Medulla oblongata (tissue), 1 donor: ENCODE results near the gene KAZN.

ENCODE experiments used
- DNase-seq: peaks from one replicate; pipeline ENCODE4 v3.0.0-alpha.2; 2015; ENCODE audit errors: extremely low spot score

KAZN gene

DNA sequence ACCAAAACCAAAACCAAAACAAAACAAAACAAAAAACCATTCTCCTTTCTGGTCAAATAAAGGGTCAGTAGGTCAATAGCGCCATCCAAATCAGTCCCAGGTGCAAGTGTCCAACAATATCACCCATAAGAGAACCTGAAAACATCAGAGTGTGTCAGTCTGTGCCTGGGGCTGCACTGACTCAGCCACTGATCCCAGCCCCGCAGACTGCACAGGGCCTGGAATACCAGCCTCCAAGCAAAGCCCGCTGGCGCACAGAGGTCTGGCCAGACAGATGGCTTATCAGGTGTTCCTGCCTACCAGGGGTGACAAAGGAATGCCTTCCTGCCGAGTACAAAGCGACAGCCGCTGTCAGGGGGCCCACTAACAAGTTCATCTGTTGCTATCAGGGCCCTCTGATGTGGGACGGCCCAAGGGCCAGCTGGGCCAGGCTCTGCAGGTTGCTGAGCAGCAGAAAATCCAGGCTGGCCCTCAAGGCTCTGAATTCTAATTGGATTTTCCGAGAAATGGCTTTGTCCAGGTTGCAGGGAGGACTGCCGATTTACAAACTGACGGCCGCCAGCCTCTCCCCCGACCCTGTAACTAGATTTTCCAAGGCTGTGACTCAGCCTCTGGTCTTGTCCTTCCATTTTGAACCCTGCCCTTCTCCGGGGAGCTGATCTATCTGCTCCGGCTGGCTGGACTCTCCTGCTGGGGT is 541.3 kb downstream of the KAZN start:
- DNase-seq, result no peak

GRCh38 chr1:15141935-15142539 is 543.6 kb downstream of the KAZN start:
- no peak for DNase-seq

DNA sequence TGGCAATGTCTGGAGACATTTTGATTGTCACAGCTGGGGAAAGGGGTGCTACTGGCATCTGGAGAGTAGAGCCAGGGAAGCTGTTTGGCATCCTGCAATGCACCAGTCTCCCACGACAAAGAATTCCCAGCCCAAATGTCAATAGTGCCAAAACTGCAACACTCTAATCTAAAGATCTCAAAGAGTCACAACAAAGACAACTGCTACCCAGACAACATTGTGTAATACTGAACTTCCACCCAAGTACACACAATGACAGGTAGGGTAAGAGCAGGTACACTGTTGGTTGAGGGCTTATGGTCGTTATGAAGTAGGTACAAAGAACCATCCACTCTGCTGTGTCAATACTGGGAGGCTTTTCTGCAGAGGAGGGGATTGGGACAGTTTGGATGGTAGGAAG is 546.8 kb downstream of the KAZN start:
- no peak for DNase-seq

GRCh38 chr1:15146142-15146680 is 547.7 kb downstream of the KAZN start:
- DNase-seq, result no peak

DNA sequence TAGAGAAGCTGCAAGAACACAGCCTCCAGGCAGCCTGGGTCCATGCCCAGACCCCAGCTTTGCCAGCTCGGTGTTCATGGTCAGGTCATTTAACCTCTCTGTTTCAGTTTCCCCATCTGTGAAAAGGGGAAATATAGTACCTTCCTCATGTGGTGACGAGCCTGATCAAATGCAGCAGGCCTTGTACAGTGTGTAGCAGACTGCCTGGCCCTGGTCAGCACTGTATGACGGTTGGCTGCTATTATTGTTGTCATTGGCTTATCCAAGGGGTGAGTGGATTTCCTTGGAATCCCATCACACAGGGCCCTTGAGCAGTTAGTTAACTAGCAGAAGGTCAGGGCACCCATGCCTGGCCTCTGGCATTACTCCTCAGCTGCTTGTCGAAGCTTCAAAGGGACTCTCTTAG is 548.5 kb downstream of the KAZN start:
- DNase-seq, result no peak

DNA sequence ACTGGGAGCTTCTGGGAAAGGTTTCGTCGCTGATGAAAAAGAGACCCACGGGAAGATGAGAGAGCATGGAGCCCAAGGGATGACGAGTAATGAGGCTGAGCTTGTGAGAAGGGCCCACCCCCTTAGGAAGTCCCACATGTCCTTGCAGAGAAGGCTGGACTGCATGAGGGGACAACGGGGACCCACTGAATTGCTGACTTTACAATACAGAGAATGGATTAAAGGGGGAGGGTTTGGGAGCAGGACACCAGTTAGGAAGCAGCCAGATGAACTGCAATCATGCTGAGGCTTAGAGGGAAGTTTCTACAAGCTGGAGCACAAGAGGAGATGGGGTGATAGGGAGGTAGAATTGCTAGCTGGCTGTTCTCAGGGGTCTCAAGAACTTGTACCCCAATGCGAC is 549.5 kb downstream of the KAZN start:
- DNase-seq, result no peak

GRCh38 chr1:15148475-15148874 is 550.0 kb downstream of the KAZN start:
- DNase-seq, result no peak

- DNase-seq, result no peak
Observed at GRCh38 chr1:15148941-15149340, 550.5 kb downstream of the KAZN start.

- DNase-seq, result no peak
Observed at GRCh38 chr1:15150376-15150775, 551.9 kb downstream of the KAZN start.

DNA sequence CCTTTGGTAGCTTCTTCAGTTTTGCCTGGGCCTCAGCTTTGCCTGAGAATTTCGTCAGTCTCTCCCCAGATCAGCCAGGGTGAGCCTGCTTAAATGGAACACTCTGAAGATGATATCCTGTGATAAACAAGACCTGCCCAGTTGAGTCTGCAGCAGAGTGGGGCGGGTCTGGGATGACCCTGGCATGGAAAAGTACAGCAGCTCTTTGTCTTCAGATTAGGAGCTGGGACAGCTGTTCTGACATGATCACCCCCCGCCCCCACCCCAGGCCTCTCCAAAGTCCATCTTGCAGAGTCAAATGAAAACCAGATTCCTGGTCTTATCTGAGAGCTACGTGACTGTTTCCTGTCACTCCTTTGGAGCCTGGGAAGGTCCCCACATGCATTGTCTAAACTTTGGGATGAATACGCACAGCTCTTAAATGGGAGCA is 552.9 kb downstream of the KAZN start:
- DNase-seq, result no peak

DNA sequence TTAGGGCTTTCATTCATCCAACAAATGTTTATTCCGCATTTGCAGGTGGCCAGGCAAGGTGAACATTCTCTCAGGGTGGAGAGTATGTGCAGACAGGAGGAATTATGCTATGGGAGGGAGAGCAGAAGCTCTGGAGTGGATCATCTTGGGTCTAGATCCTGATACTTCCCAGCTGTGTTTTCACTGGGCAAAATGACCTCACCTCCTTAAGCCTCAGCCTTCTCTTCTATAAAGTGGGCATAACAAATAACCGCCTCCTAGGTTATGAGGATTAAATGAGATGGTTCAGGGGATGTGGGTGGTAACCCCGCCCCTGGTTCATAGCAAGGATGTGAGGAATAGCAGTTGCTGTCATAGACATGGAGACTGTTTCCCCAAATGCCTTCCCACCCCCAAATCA is 553.4 kb downstream of the KAZN start:
- DNase-seq, result no peak

GRCh38 chr1:15152318-15153183 is 554.1 kb downstream of the KAZN start:
- DNase-seq, result peak; percentile 89

GRCh38 chr1:15153184-15153841 is 554.8 kb downstream of the KAZN start, which contains the start of gene TMEM51:
TMEM51 (plus strand) TSS chr1:15153747; CDS start chr1:15215088, 61,341 bp downstream.
- DNase-seq, result peak; percentile 35

DNA sequence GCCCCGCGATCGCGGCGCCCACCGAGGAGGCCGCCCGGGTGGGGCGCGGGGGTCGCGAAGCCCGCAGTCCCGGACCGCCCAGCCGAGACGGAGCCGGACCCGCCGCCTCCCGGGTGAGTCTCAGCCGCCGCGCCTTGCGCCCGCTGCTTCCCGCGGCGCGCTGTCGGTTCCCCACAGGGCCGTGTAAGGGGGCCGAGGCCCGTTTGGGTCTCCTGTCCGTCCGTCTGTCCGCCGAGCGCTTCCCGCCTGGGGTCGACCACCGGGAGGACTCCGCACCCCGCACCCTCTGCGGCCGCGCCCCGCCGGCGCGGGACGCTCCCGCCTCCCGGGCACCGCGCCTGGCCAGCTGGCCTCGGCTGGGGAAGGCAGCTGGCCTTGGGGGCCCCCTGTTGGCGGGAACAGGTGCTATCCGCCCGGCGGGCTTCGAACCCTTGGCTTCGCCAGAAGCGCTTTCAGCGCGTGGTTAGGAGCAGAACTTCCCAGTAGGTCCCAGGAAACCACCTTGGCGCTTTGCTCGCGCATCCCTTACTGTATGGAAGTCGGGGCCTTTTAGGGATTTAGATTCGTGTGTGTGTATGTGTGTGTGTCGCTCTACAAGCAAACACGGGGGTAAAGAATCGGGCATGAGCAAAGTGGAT is 555.5 kb downstream of the KAZN start:
- peak; percentile 54 for DNase-seq

DNA sequence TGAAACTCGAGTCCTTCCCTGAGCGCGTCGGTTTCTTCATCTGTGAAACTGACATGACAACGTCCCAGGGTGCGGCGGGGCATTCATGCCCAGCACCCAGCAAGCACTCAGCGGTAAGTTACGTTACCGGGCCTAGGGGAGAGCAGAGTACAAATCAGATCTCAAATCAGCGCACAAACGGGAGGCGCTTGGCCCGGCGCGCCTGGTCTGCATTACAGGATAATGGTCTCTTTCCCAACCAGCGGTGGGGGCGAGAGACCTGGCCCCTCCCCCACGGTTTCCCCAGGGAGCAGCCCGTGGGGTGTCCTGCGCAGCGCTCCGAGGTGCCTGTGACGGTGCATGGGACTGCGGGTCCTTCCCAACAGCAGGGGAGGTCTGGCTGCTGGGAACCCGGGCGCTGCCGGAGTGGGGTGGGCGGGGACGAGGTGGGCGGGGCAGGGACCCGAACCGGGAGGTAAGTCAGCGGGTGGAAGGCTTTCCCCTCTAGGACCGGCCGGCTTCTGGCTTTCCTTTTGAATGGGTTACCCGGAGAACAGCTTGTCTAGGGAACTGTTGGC is 556.1 kb downstream of the KAZN start:
- no peak for DNase-seq

DNA sequence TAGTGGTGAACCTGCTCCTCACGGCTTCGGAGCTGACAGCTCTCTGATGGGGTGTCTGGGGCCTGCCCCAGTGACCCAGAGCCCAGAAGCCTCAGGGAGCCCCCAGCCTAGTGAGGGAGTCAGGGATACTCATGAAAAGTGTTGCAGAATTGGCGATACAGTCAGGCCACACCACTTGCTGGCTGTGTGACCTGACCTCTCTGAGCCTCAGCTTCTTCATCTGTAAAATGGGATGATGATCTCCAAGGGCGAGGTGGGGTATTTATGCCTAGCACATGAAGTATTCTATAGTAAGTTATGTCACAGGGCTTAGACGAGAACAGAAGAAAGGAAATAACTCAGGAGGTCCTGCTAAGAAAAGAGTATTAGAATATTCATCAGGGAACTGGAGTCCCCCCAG is 556.7 kb downstream of the KAZN start:
- DNase-seq, result no peak

GRCh38 chr1:15155888-15156741 is 557.6 kb downstream of the KAZN start:
- DNase-seq, result no peak

DNA sequence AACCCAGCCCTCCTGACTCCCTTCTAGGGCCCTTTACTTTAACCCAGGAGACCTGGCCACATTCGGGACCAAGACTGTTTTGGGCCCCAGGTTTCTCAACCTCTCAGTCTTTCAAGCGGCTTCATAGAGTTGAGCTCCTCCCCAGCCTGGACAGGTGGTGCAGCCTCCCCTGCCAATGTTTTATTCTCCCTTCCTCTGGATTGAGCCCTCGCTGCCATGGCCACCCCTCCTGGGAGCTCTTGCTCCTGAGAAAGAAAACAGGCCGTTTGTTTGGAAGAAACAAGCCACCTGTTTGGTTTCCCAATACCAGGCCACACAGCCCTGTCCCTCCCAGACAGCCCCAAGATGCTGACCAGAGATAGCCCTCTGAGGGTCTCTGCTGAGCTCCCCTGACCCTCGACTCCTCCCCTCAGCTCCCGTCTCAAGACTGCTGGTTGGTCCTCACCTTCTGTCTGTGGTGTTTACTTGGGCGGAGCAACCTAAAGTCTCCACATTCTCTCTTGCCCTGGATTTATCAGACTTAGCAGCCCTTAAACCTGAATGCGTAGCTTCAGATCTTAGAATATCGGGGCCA is 558.4 kb downstream of the KAZN start:
- no peak for DNase-seq

DNA sequence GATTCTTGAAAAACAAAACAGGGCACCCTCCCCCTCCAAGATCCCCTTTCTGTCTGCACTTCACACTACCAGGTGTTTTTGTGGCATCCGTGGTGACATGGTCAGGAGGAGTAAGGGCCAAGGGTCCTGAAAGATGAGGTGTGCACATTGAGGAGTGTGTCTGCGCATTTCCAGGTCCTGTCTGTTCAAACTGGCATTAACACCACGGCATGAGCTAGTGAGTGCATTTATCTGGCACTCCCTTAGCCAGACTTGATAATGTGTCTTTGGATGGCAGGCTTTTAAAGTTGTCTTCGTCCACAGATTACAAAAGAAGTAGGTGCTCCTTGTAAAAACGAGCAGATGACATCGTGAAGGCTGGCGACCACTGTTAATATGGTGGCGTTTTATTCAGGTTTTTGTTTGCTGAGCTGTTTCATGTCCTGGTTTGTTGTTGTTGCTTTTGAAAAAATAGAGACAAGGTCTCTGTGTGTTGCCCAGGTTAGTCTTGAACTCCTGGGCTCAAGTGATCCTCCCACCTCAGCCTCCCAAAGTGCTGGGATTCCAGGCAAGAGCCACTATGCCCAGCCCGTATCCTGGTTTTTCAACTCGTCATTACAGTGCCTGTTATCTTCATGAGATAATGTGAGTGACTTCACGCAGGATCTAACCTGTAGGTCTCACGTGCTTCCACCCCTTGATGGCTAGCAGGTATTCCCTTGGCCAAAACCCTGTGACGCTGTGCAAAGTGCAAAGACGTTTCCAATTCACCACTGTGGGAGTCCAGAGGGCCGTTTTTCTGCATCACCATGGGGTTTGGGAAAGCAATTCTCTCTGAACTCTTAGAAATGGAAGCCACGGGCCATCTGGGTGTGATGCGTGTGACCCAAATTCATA is 559.3 kb downstream of the KAZN start:
- DNase-seq, result no peak
